HS-27A (cell line): ENCODE results near the gene KRTAP10-3.

ENCODE experiments used
- DNase-seq: peaks from one replicate; pipeline ENCODE4 v3.0.0-alpha.2; 2012; ENCODE audit warnings: low read depth, missing footprints

Gene KRTAP10-3

GRCh38 chr21:44528634-44528995 lies 30.0 kb downstream of the KRTAP10-3 start:
- no peak for DNase-seq

DNA sequence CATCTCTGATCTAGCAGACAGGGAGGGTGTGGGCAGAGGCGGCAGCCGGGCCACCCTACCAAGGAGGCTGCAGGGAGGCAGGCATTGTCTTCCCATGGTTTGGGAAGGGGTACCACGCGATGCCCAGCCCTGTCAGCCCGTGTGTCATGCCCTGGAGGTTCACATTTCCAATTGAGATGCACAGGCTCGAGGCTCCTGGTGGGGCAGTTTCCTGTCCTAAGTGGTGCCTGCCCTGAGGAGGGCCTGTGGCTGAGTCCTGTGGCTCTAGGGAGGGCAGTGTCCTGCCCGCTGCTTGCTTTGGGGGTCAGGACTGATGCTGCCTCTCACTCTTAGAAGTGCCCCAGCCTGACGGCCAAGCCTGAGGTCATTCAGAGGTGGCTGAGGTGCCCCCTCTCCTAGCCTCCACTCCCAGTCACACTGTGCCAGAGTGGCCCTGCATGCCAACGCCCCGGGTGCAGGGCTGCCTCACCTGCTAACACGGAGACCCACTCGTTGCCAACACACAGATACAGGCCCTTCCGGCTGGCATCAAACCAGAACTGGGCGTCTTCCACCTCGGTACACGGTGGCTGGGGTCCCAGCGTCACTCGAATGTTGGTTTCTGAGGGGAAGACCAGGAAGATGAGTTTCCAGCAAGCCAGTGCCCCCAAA lies 30.5 kb downstream of the KRTAP10-3 start:
- no peak for DNase-seq

GRCh38 chr21:44527156-44527982 lies 31.2 kb downstream of the KRTAP10-3 start:
- no peak for DNase-seq

DNA sequence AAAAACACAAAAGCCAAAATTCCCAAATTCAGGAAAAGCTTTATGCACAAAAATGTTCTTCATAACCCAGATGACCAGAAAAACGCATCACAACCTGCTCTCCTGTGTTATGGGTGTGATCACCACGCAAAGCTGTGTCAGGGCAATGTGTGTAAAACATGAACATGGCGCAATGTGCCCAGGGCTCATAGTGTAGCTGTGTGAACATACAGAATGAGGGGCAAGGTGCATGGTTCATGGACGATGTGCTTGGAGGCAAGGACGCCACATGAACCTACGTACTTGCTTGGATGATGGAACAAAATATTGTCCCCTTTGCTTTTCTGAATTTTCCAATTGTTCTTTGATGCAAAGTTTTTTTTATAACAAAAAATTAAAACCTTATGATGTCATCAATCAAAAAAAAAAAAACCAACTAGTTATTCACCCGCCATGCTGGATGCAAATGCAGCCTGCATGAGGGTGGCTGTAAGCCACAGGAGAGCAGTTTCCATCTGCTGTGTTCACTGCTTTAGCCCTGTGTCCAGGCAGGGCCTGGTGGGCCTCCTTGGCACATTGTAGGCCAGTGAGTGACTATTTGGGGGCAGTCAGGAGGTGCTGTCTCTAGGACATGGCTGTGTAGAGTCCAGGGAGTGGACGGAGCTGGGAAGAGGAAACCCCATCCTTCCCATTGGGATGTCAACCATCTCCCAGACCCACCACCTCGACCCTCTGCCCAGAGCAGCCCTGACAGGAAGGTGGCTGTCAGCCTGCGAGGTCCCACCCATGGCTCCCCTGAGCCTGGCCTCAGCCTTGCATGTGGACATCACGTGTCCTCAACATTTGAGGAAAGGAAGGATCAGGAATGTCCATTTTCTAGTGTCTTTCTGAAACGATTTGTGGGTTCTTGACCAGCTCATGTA lies 32.2 kb downstream of the KRTAP10-3 start:
- DNase-seq = no peak

- DNase-seq = no peak
Measured at GRCh38 chr21:44525391-44526095, 33.1 kb downstream of the KRTAP10-3 start.

- DNase-seq = no peak
Measured at GRCh38 chr21:44524414-44525371, 33.9 kb downstream of the KRTAP10-3 start.

- DNase-seq = no peak
Measured at GRCh38 chr21:44523567-44524413, 34.8 kb downstream of the KRTAP10-3 start.

DNA sequence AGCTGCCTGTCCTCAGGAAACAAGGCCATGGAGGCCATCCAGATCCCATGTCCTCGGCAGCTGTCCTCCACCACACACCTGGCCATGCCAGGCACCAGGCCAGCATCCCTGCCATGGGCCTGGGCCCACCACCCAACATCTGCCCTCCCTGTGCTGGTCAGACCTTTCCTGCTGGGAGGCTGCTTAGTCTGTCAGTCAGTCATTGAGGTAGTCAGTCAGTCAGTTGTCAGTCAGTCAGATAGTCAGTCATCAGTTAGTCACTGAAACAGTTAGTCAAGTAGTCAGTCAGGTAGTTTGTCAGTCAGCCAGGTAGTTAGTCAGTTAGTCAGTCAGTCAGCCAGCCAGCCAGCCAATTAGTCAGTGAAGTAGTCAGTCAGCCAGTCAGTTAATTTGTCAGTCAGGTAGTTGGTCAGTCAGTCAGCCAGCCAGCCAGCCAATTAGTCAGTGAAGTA lies 35.8 kb downstream of the KRTAP10-3 start:
- no peak for DNase-seq

- no peak for DNase-seq
Measured at GRCh38 chr21:44521928-44522752, 36.5 kb downstream of the KRTAP10-3 start.

GRCh38 chr21:44521301-44521927 lies 37.2 kb downstream of the KRTAP10-3 start:
- no peak for DNase-seq

DNA sequence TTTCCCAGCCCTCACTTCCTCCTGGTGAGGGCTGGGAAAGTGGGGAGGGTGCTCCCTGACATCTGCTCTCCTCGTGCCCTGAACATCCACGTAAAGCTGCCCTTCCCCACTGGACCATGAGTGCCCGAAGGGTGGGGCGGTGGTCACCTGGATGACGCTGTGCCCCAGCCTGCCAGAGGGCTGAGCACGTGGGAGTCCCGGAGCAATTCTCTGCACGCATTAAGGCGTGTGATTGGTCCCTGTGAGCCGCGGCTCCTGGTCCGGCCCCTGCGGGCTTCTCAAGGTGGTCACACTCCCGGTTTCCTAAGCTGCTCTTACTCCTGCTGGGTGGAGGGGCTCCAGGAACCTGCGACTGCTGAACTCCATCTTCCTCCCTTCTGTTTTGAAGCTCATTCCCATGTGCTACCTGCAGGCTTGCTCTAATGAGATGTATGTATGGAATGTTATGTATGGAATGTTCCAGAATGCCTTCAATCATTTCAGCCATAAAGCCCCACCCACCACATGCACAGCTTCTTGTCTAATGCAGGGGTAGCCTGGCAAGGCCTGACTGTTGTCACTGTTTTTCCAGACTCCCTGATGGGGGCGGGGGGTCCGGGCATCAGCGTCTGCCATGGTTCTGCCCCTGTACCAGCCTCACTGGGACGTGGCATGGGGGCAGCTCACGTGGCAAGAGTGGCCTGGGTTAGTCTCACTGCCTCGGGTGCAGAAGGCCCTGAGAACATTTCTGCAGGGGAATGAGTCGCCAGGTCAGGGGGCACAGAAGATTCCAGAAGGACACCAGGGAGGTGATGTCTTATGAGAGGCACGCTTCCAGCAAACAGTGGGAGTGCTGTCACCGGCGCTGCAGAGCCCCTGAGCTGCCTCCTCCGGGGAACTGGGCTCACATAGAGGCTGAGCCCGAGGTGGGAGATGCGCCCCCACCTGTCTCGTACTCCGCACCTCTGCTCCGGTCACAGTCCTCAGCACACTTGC lies 38.0 kb downstream of the KRTAP10-3 start:
- DNase-seq = no peak

- no peak for DNase-seq
Measured at GRCh38 chr21:44519346-44520325, 39.0 kb downstream of the KRTAP10-3 start.

- no peak for DNase-seq
Measured at GRCh38 chr21:44518686-44519085, 39.9 kb downstream of the KRTAP10-3 start.

GRCh38 chr21:44517175-44517899 lies 41.3 kb downstream of the KRTAP10-3 start:
- DNase-seq = peak; percentile 5

GRCh38 chr21:44516828-44517174 lies 41.8 kb downstream of the KRTAP10-3 start:
- DNase-seq = no peak
